Neural progenitor cell (in vitro differentiated cells): Measurements from ENCODE around the gene SERBP1.

Experiments
- EZH2phosphoT487 ChIP-seq: fragments of 200-600 bp; sonication (generic); IDR thresholded peaks from 2 replicates; pipeline ENCODE4 v1.6.1; 2017; ENCODE audit warnings: antibody characterized with exemption
- TF ChIP-seq, protein P1 (sequence below): fragments of 200-600 bp; sonication (generic); IDR thresholded peaks from 2 replicates; pipeline ENCODE4 v1.5.1; 2017; ENCODE audit warnings: antibody characterized with exemption, mild to moderate bottlenecking

DNA sequence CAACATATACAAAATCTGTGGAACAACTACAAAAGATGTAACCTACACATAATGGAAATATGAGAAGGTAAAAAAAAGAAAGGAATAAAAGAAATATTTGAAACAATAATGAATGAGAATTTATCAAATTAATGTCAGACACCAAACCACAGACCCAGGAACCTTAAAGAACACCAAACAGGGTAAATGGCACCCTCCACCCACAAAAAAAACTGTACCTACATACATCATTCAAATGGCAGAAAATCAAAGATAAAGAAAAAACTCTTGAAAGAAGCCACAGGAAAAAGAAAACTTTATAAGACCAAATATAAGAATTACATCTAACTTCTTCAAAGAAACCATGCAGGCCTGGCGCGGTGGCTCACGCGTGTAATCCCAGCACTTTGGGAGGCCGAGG lies 68.6 kb downstream of the SERBP1 start:
- TF ChIP-seq, protein P1, sequence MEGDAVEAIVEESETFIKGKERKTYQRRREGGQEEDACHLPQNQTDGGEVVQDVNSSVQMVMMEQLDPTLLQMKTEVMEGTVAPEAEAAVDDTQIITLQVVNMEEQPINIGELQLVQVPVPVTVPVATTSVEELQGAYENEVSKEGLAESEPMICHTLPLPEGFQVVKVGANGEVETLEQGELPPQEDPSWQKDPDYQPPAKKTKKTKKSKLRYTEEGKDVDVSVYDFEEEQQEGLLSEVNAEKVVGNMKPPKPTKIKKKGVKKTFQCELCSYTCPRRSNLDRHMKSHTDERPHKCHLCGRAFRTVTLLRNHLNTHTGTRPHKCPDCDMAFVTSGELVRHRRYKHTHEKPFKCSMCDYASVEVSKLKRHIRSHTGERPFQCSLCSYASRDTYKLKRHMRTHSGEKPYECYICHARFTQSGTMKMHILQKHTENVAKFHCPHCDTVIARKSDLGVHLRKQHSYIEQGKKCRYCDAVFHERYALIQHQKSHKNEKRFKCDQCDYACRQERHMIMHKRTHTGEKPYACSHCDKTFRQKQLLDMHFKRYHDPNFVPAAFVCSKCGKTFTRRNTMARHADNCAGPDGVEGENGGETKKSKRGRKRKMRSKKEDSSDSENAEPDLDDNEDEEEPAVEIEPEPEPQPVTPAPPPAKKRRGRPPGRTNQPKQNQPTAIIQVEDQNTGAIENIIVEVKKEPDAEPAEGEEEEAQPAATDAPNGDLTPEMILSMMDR, result no peak
- TF ChIP-seq EZH2phosphoT487, result no peak
